GM12872 (cell line): Measurements from ENCODE around the gene ARHGAP10.
A peak's percentile ranks its signal among the peaks of the same experiment; 100 is the strongest.

ENCODE experiments used
- TF ChIP-seq, protein P1 (sequence below): IDR thresholded peaks from 3 replicates; pipeline ENCODE4 v1.5.1; 2011; ENCODE audit warnings: low read depth, mild to moderate bottlenecking, low read length, moderate library complexity; ENCODE audit not compliant: insufficient read depth

Gene ARHGAP10

DNA sequence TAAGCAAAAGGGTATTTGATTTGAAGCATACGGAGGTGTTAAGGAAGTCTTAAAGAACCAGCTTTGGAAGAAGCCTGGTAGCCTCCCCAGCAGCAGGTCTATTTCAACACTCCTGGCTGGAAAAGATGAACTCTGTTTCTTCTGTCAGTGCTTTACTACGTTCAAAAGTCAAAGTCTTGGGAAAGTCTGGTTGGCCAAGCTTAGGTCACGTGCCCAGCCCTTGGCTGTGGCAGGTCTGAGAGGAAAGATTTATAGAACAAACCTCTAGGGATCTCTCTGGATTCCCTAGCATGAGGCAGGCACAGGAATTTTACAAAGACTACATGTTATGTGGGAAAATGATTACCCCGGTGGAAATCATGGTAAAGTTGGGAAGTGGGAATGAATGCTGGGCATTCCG lies 8.6 kb upstream of the ARHGAP10 start:
- TF ChIP-seq, protein P1, sequence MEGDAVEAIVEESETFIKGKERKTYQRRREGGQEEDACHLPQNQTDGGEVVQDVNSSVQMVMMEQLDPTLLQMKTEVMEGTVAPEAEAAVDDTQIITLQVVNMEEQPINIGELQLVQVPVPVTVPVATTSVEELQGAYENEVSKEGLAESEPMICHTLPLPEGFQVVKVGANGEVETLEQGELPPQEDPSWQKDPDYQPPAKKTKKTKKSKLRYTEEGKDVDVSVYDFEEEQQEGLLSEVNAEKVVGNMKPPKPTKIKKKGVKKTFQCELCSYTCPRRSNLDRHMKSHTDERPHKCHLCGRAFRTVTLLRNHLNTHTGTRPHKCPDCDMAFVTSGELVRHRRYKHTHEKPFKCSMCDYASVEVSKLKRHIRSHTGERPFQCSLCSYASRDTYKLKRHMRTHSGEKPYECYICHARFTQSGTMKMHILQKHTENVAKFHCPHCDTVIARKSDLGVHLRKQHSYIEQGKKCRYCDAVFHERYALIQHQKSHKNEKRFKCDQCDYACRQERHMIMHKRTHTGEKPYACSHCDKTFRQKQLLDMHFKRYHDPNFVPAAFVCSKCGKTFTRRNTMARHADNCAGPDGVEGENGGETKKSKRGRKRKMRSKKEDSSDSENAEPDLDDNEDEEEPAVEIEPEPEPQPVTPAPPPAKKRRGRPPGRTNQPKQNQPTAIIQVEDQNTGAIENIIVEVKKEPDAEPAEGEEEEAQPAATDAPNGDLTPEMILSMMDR: no peak

DNA sequence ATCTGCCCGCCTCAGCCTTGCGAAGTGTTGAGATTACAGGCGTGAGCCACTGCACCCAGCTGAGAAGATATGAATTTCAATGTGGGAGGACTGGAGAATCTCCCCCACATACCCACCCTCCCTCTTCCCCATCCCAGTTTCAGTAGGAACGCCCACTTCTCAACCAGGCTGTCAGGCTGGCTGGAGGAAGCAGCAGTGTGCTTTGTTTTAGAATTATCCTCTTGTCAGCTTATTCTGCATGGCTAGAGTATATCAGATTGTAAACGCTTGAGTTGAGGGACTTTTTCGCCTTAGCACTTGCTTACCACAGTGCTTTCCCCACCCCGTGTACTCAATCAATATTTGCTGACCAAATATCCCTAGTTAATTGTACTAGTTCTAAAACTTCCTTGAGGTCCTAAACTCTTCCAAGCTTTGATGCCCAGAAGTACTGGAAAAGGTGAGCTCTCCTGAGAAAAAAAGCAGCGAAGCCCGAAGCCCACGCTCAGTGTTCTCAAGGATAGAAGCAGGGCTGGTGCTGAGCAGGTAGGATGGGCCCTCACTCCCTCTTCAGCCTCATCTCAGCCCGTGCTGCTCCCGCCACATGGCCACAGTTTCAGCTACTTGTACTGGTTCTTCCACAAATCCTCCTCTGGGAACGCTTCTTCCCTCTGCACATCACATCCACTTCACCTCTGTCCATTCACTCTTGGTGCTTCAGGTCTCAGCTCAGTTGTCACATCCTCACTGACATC lies 7.3 kb upstream of the ARHGAP10 start:
- TF ChIP-seq, protein P1: no peak

DNA sequence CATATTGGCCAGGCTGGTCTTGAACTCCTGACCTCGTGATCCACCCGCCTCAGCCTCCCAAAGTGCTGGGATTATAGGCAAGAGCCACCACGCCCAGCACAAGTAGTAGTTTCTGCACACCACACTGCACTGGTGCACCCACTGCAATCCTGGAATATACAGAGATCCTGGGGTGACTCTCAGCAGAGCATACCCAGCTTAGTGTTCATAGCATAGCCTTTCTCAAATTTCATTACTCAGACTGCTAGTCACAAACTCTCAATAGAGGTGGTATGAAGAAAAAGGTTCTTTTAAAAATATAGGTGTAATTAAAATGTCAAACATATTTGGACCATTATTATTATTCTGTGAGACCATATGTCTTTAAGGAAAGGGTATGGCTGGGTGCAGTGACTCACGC lies 6.2 kb upstream of the ARHGAP10 start:
- TF ChIP-seq, protein P1: no peak

DNA sequence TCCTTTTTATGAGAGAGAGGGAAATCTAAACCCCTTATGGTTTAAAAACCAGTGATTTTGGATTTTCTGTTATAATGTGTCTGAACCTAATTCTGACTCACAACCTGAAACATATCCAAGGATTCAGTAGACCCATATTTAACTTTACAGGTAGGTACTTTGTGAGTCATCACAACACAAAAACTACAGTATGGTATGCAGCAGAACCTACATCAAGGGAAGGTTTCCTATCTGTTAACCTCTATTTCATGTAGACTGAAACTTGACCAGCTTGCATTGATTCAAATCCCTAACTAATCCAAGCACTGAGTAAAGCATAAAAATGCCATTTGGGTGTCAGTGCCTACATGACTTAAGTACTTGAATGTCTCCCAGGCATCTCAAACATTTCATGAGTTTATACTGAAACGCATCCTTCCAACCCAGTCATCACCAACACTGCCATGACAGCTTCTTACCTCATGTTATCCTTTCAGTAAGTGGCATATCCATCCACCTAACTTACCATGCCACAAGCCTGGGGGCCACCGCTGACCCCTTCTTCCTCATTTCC lies 4.3 kb upstream of the ARHGAP10 start:
- TF ChIP-seq, protein P1: no peak

DNA sequence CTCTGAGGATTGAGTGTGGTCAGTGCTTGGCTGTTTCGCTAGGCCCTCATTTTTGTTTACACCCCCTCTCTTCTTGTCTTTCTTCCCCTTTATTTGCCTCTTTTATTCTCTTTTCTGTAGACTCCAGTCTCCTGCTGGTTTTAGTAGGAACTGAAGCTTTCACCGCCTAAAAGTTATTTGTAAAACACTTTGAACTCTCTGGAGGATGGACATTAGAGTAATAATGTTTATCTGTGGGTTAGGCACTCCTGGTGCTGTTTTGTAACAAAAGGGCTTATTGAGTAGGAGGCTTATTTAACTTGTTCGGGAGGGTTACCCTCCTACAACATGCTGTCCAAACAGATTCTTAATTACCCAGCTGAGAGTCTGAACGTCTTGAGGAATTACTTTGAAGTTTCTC lies 1.6 kb upstream of the ARHGAP10 start:
- TF ChIP-seq, protein P1: no peak

DNA sequence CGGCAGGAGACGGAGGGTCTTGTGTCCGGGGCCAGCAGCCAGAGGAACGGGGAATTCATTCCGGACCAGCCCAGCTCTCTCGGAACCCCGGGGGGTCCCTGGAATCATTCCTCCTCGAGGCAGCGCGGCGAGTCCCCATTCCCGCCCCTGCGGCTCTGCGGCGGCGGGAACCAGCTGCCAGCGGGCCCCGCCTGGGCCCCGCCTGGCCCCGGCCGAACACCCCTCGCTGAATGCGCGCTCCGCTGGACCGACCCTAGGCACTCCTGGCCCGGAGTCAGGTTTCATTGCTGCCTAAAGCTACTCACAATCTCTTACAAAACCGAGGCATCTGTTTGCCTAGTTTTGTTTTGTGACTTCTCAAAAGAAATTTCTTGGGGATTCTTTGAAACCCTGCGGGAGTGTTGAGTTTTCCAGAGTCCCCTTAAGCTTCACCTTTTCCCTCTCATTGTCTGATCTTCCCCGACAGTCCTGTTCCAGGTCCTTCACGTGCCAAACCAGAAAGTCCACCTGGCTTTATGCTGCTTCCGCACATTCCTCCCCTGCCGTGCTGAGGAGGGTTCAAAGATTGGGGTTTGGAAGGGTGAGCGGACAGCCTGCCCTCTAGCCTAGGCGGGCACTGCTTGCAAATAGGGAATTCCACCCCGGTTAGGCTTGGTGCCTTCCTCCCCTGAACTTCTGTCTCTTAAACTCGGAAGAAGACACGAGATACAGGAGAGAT lies 789 bp downstream of the ARHGAP10 start:
- TF ChIP-seq, protein P1: no peak

DNA sequence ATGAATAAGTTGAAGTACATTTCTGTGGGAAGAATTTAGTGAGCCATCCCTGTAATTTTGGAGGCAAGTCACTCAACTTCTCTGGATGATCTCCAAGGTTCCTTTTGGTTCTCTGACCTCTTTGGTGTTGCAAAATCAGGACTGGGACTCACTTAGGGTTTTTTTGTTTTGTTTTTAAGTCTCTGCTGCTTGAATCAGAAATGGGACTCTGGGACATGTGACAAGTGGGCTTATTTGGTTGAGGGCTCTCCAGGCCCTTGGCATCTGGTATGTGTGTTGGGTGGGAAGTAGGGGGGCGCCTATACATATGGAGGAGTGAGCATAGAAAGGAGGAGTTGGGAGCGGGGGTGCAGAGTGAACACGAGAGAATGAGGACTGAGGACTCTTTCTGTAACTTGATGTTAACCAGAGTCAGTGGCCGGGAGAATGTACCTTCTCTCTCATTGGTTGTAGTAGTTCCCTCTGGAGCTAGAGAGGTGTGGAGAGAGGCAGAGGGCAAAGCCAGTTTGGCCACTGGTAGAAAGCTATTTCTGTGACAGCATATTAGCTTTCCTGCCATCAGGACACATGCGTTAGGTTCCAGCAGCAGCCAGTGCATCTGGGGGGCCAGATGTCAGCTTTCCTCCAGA lies 1.9 kb downstream of the ARHGAP10 start:
- TF ChIP-seq, protein P1: peak; percentile 28; the same call in 2 of the 3 replicates
